SK-N-SH treated with all-trans-retinoic acid at 6 μM for 48 hours (cell line): ENCODE data around the gene RIT1.

Source experiments
- ATAC-seq: fragments of 200-7000 bp; cut with Tn5 transposase; 3 replicates; pipeline ENCODE4 v1.9.1; 2020; ENCODE audit warnings: mild to moderate bottlenecking, moderate library complexity
- ARNTL ChIP-seq: fragments of 450-650 bp; formaldehyde crosslinking; IDR thresholded peaks from 2 replicates; pipeline ENCODE4 v1.5.0; 2020; ENCODE audit warnings: low read depth, mild to moderate bottlenecking, moderate library complexity, borderline replicate concordance
- BACH2 ChIP-seq: fragments of 250-450 bp; sonication (Bioruptor Pico); IDR thresholded peaks from 2 replicates; pipeline ENCODE4 v1.9.0; 2021; ENCODE audit warnings: mild to moderate bottlenecking, borderline replicate concordance
- CREB5 ChIP-seq: fragments of 250-450 bp; sonication (Bioruptor Pico); IDR thresholded peaks from 2 replicates; pipeline ENCODE4 v1.5.1; 2020; ENCODE audit warnings: low read depth, mild to moderate bottlenecking, moderate library complexity
- CSDC2 ChIP-seq: fragments of 250-450 bp; sonication (Bioruptor Pico); IDR thresholded peaks from 2 replicates; pipeline ENCODE4 v1.5.0; 2020; ENCODE audit warnings: mild to moderate bottlenecking, moderate library complexity
- CSRNP3 ChIP-seq: fragments of 250-450 bp; sonication (Bioruptor Pico); IDR thresholded peaks from 2 replicates; pipeline ENCODE4 v1.5.1; 2021; ENCODE audit warnings: mild to moderate bottlenecking, moderate library complexity
- ESRRG ChIP-seq: fragments of 250-450 bp; sonication (Bioruptor Pico); IDR thresholded peaks from 2 replicates; pipeline ENCODE4 v1.6.1; 2021; ENCODE audit warnings: mild to moderate bottlenecking
- ISL1 ChIP-seq: fragments of 250-450 bp; sonication (Bioruptor Pico); IDR thresholded peaks from 2 replicates; pipeline ENCODE4 v2.1.2; 2022; ENCODE audit warnings: mild to moderate bottlenecking, moderate library complexity
- OSR1 ChIP-seq: fragments of 250-450 bp; sonication (Bioruptor Pico); IDR thresholded peaks from 2 replicates; pipeline ENCODE4 v1.8.0; 2022; ENCODE audit warnings: moderate library complexity, mild to moderate bottlenecking, inconsistent platforms
- PATZ1 ChIP-seq: fragments of 250-450 bp; sonication (Bioruptor Pico); IDR thresholded peaks from 2 replicates; pipeline ENCODE4 v1.8.0; 2020; ENCODE audit warnings: mild to moderate bottlenecking, moderate library complexity, borderline replicate concordance
- POU6F1 ChIP-seq: fragments of 250-450 bp; sonication (Bioruptor Pico); IDR thresholded peaks from 2 replicates; pipeline ENCODE4 v1.8.0; 2021; ENCODE audit warnings: low read depth, mild to moderate bottlenecking, moderate library complexity, borderline replicate concordance
- PPARA ChIP-seq: fragments of 250-450 bp; sonication (Bioruptor Pico); IDR thresholded peaks from 2 replicates; pipeline ENCODE4 v1.5.0; 2020; ENCODE audit warnings: mild to moderate bottlenecking, borderline replicate concordance
- RARB ChIP-seq: fragments of 250-450 bp; sonication (Bioruptor Pico); IDR thresholded peaks from 2 replicates; pipeline ENCODE4 v1.8.0; 2021; ENCODE audit warnings: mild to moderate bottlenecking, moderate library complexity
- TCF4 ChIP-seq: fragments of 250-450 bp; sonication (Bioruptor Pico); IDR thresholded peaks from 2 replicates; pipeline ENCODE4 v1.8.0; 2021; ENCODE audit warnings: mild to moderate bottlenecking, moderate library complexity, borderline replicate concordance
- ZC3H10 ChIP-seq: fragments of 250-450 bp; sonication (Bioruptor Pico); IDR thresholded peaks from 2 replicates; pipeline ENCODE4 v1.5.1; 2021; ENCODE audit warnings: mild to moderate bottlenecking, moderate library complexity
- ZNF565 ChIP-seq: fragments of 450-650 bp; formaldehyde crosslinking; conservative IDR thresholded peaks from 2 replicates; pipeline ENCODE4 v1.5.0; 2020; ENCODE audit warnings: low read depth, mild to moderate bottlenecking, moderate library complexity
- ZNF70 ChIP-seq: fragments of 450-650 bp; formaldehyde crosslinking; IDR thresholded peaks from 2 replicates; pipeline ENCODE4 v1.5.0; 2020; ENCODE audit warnings: mild to moderate bottlenecking, moderate library complexity
- ZNF8 ChIP-seq: fragments of 450-650 bp; formaldehyde crosslinking; IDR thresholded peaks from 2 replicates; pipeline ENCODE4 v1.5.0; 2020; ENCODE audit warnings: mild to moderate bottlenecking, moderate library complexity

RIT1 gene

GRCh38 chr1:155888481-155888880, 22.7 kb downstream of the RIT1 start:
- ATAC-seq, result peak; percentile 36; the same call in 2 of the 3 replicates
- TF ChIP-seq BACH2, result no peak
- TF ChIP-seq CREB5 (CRISPR knock-in tag), result no peak
- no peak for TF ChIP-seq TCF4 (CRISPR knock-in tag)
- TF ChIP-seq ZNF70 (CRISPR knock-in tag), result no peak
- TF ChIP-seq ZC3H10 (CRISPR knock-in tag), result no peak
- TF ChIP-seq PPARA, result no peak
- no peak for TF ChIP-seq ISL1 (CRISPR knock-in tag)
- no peak for TF ChIP-seq ZNF565 (CRISPR knock-in tag)
- no peak for TF ChIP-seq POU6F1 (CRISPR knock-in tag)
- TF ChIP-seq ZNF8 (CRISPR knock-in tag), result no peak
- TF ChIP-seq RARB, result no peak

- 0 out of 3 replicates have a peak, but pooled peaks have one; percentile 15 for ATAC-seq
- TF ChIP-seq CSDC2 (CRISPR knock-in tag) (no peak), OSR1 (CRISPR knock-in tag) (0 out of 2 replicates have a peak, but pooled peaks have one; percentile 6)
Measured at GRCh38 chr1:155884982-155885381, 26.2 kb downstream of the RIT1 start.

GRCh38 chr1:155884031-155884960, 26.9 kb downstream of the RIT1 start:
- no peak for TF ChIP-seq ZNF70 (CRISPR knock-in tag)
- no peak for TF ChIP-seq ESRRG (CRISPR knock-in tag)
- ATAC-seq, result peak; percentile 15

- no peak for ATAC-seq
- TF ChIP-seq ZNF70 (CRISPR knock-in tag) (no peak), CREB5 (CRISPR knock-in tag) (no peak)
Measured at GRCh38 chr1:155882766-155883165, 28.4 kb downstream of the RIT1 start.

GRCh38 chr1:155882235-155882634, 28.9 kb downstream of the RIT1 start:
- TF ChIP-seq PATZ1 (no peak), ESRRG (CRISPR knock-in tag) (no peak), BACH2 (no peak), ZNF70 (CRISPR knock-in tag) (no peak), ZC3H10 (CRISPR knock-in tag) (no peak), PPARA (no peak)
- ATAC-seq, result no peak

GRCh38 chr1:155880950-155881349, 30.2 kb downstream of the RIT1 start:
- TF ChIP-seq ZNF8 (CRISPR knock-in tag), result no peak
- TF ChIP-seq CSRNP3 (CRISPR knock-in tag), result no peak
- no peak for TF ChIP-seq ESRRG (CRISPR knock-in tag)
- no peak for TF ChIP-seq PPARA
- no peak for TF ChIP-seq ARNTL (CRISPR knock-in tag)
- ATAC-seq, result no peak
